Measurements from ENCODE around the gene GPAM.
"Not testable (repeated sequence)": the region's sequence is repeated elsewhere in the genome, so short reads cannot be mapped to it uniquely, and the experiment has no call there.

GPAM gene

GRCh38 chr10:112183329-112184051 is at the start of gene GPAM:
Gene GPAM (minus strand): TSS chr10:112183765. CDS start chr10:112181784, 1,981 bp downstream.
- Histone ChIP-seq H3K36me3 (ENCODE audit: control insufficient read depth, insufficient read depth, low read length) (peaks cover 6% of the 10 kb centered on the region), H3K9ac (ENCODE audit: low read length) (peak within 1 kb of the TSS; percentile 66), H3K4me3 (ENCODE audit: low read length) (peak within 1 kb of the TSS; percentile 94), H3K4me1 (ENCODE audit: control insufficient read depth, insufficient read depth, low read length) (no peaks in the 10 kb centered on the region), H3K27me3 (ENCODE audit: control insufficient read depth, insufficient read depth, low read length) (no peaks in the 10 kb centered on the region), H3K27ac (ENCODE audit: low read depth, low read length) (peak within 1 kb of the TSS; percentile 81)

- Histone ChIP-seq H3K9ac (ENCODE audit: low read length) (no peak overlapping the region), H3K4me1 (ENCODE audit: control insufficient read depth, insufficient read depth, low read length) (no peaks in the 10 kb centered on the region), H3K4me3 (ENCODE audit: low read length) (no peak overlapping the region), H3K27me3 (ENCODE audit: control insufficient read depth, insufficient read depth, low read length) (no peaks in the 10 kb centered on the region), H3K27ac (ENCODE audit: low read depth, low read length) (no peak overlapping the region), H3K36me3 (ENCODE audit: control insufficient read depth, insufficient read depth, low read length) (no peaks in the 10 kb centered on the region)
Measured at GRCh38 chr10:112232670-112233069, 49.1 kb upstream of the GPAM start.

- no peak overlapping the region for H3K27ac ChIP-seq (ENCODE audit: low read depth, low read length)
- no peak overlapping the region for H3K4me3 ChIP-seq (ENCODE audit: low read length)
- H3K27me3 ChIP-seq (ENCODE audit: control insufficient read depth, insufficient read depth, low read length) = no peaks in the 10 kb centered on the region
- no peak overlapping the region for H3K9ac ChIP-seq (ENCODE audit: low read length)
- no peaks in the 10 kb centered on the region for H3K36me3 ChIP-seq (ENCODE audit: control insufficient read depth, insufficient read depth, low read length)
- no peaks in the 10 kb centered on the region for H3K4me1 ChIP-seq (ENCODE audit: control insufficient read depth, insufficient read depth, low read length)
Measured at GRCh38 chr10:112231602-112232400, 48.2 kb upstream of the GPAM start.

GRCh38 chr10:112230325-112230988 is 46.9 kb upstream of the GPAM start:
- H3K27ac ChIP-seq (ENCODE audit: low read depth, low read length) = no peak overlapping the region
- no peak overlapping the region for H3K4me3 ChIP-seq (ENCODE audit: low read length)
- H3K9ac ChIP-seq (ENCODE audit: low read length) = no peak overlapping the region
- H3K36me3 ChIP-seq (ENCODE audit: control insufficient read depth, insufficient read depth, low read length) = no peaks in the 10 kb centered on the region
- H3K27me3 ChIP-seq (ENCODE audit: control insufficient read depth, insufficient read depth, low read length) = no peaks in the 10 kb centered on the region
- no peaks in the 10 kb centered on the region for H3K4me1 ChIP-seq (ENCODE audit: control insufficient read depth, insufficient read depth, low read length)

- no peak overlapping the region for H3K9ac ChIP-seq (ENCODE audit: low read length)
- no peak overlapping the region for H3K27ac ChIP-seq (ENCODE audit: low read depth, low read length)
- no peaks in the 10 kb centered on the region for H3K36me3 ChIP-seq (ENCODE audit: control insufficient read depth, insufficient read depth, low read length)
- no peaks in the 10 kb centered on the region for H3K4me1 ChIP-seq (ENCODE audit: control insufficient read depth, insufficient read depth, low read length)
- no peak overlapping the region for H3K4me3 ChIP-seq (ENCODE audit: low read length)
- H3K27me3 ChIP-seq (ENCODE audit: control insufficient read depth, insufficient read depth, low read length) = no peaks in the 10 kb centered on the region
Measured at GRCh38 chr10:112229901-112230300, 46.3 kb upstream of the GPAM start.

GRCh38 chr10:112229096-112229495 is 45.5 kb upstream of the GPAM start:
- Histone ChIP-seq H3K4me1 (ENCODE audit: control insufficient read depth, insufficient read depth, low read length) (no peaks in the 10 kb centered on the region), H3K9ac (ENCODE audit: low read length) (no peak overlapping the region), H3K27me3 (ENCODE audit: control insufficient read depth, insufficient read depth, low read length) (no peaks in the 10 kb centered on the region), H3K36me3 (ENCODE audit: control insufficient read depth, insufficient read depth, low read length) (no peaks in the 10 kb centered on the region), H3K27ac (ENCODE audit: low read depth, low read length) (no peak overlapping the region), H3K4me3 (ENCODE audit: low read length) (no peak overlapping the region)

GRCh38 chr10:112228366-112229088 is 45.0 kb upstream of the GPAM start:
- H3K4me1 ChIP-seq (ENCODE audit: control insufficient read depth, insufficient read depth, low read length); H3K27me3 ChIP-seq (ENCODE audit: control insufficient read depth, insufficient read depth, low read length): not testable (repeated sequence)

GRCh38 chr10:112227331-112227987 is 43.9 kb upstream of the GPAM start:
- no peaks in the 10 kb centered on the region for H3K4me1 ChIP-seq (ENCODE audit: control insufficient read depth, insufficient read depth, low read length)
- no peak overlapping the region for H3K27ac ChIP-seq (ENCODE audit: low read depth, low read length)
- no peak overlapping the region for H3K4me3 ChIP-seq (ENCODE audit: low read length)
- no peaks in the 10 kb centered on the region for H3K27me3 ChIP-seq (ENCODE audit: control insufficient read depth, insufficient read depth, low read length)
- no peaks in the 10 kb centered on the region for H3K36me3 ChIP-seq (ENCODE audit: control insufficient read depth, insufficient read depth, low read length)
- H3K9ac ChIP-seq (ENCODE audit: low read length) = no peak overlapping the region

More at GRCh38 chr10:112228366-112229088, 45.0 kb upstream of the GPAM start:
- H3K9ac ChIP-seq (ENCODE audit: low read length); H3K27ac ChIP-seq (ENCODE audit: low read depth, low read length); H3K4me3 ChIP-seq (ENCODE audit: low read length); H3K36me3 ChIP-seq (ENCODE audit: control insufficient read depth, insufficient read depth, low read length): not testable (repeated sequence)

GRCh38 chr10:112226439-112227248 is 43.1 kb upstream of the GPAM start:
- Histone ChIP-seq H3K27me3 (ENCODE audit: control insufficient read depth, insufficient read depth, low read length) (no peaks in the 10 kb centered on the region), H3K9ac (ENCODE audit: low read length) (no peak overlapping the region), H3K36me3 (ENCODE audit: control insufficient read depth, insufficient read depth, low read length) (no peaks in the 10 kb centered on the region), H3K4me3 (ENCODE audit: low read length) (no peak overlapping the region), H3K27ac (ENCODE audit: low read depth, low read length) (no peak overlapping the region), H3K4me1 (ENCODE audit: control insufficient read depth, insufficient read depth, low read length) (no peaks in the 10 kb centered on the region)

GRCh38 chr10:112225771-112226438 is 42.3 kb upstream of the GPAM start:
- no peak overlapping the region for H3K9ac ChIP-seq (ENCODE audit: low read length)
- no peak overlapping the region for H3K4me3 ChIP-seq (ENCODE audit: low read length)
- no peaks in the 10 kb centered on the region for H3K4me1 ChIP-seq (ENCODE audit: control insufficient read depth, insufficient read depth, low read length)
- H3K27ac ChIP-seq (ENCODE audit: low read depth, low read length) = no peak overlapping the region
- no peaks in the 10 kb centered on the region for H3K27me3 ChIP-seq (ENCODE audit: control insufficient read depth, insufficient read depth, low read length)
- no peaks in the 10 kb centered on the region for H3K36me3 ChIP-seq (ENCODE audit: control insufficient read depth, insufficient read depth, low read length)

All from rectal smooth muscle tissue (tissue), 1 donor.